ENCODE data around the gene NCOA1. TPM values are rescaled to one million over a fixed set of nuclear protein-coding genes. Genes with fewer than 3 reads are reported as not detected.
"Not testable (repeated sequence)": the region's sequence is repeated elsewhere in the genome, so short reads cannot be mapped to it uniquely, and the experiment has no call there.

The NCOA1 gene
- total RNA-seq, 2 donors from 2014 or later, result 34.9 to 58.3 TPM

- Histone ChIP-seq H3K27ac (no peak overlapping the region), H3K4me3 (no peak overlapping the region), H3K27me3 (replicated peaks; ENCODE audit: insufficient read depth) (no peaks in the 10 kb centered on the region), H3K4me1 (ENCODE audit: control insufficient read depth in 1 of 2, low read depth in 2 of 2) (no peaks in the 10 kb centered on the region), H3K36me3 (no peaks in the 10 kb centered on the region), H3K9me3 (no peaks in the 10 kb centered on the region)
- ATAC-seq (ENCODE audit: insufficient number of reproducible peaks, low FRiP score, low read depth), result no peak
- TF ChIP-seq, protein P1, sequence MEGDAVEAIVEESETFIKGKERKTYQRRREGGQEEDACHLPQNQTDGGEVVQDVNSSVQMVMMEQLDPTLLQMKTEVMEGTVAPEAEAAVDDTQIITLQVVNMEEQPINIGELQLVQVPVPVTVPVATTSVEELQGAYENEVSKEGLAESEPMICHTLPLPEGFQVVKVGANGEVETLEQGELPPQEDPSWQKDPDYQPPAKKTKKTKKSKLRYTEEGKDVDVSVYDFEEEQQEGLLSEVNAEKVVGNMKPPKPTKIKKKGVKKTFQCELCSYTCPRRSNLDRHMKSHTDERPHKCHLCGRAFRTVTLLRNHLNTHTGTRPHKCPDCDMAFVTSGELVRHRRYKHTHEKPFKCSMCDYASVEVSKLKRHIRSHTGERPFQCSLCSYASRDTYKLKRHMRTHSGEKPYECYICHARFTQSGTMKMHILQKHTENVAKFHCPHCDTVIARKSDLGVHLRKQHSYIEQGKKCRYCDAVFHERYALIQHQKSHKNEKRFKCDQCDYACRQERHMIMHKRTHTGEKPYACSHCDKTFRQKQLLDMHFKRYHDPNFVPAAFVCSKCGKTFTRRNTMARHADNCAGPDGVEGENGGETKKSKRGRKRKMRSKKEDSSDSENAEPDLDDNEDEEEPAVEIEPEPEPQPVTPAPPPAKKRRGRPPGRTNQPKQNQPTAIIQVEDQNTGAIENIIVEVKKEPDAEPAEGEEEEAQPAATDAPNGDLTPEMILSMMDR (IDR thresholded peaks at IDR 0.05), result no peak
- no peak for DNase-seq (ENCODE audit: low spot score)
Observed at GRCh38 chr2:24477229-24477628, 13.8 kb upstream of the NCOA1 start.

- DNase-seq (ENCODE audit: low spot score) (no peak), ATAC-seq (ENCODE audit: insufficient number of reproducible peaks, low FRiP score, low read depth) (no peak)
- H3K27me3 ChIP-seq (replicated peaks; ENCODE audit: insufficient read depth), result no peaks in the 10 kb centered on the region
- no peaks in the 10 kb centered on the region for H3K36me3 ChIP-seq
- H3K4me1 ChIP-seq (ENCODE audit: control insufficient read depth in 1 of 2, low read depth in 2 of 2), result no peaks in the 10 kb centered on the region
- no peak overlapping the region for H3K27ac ChIP-seq
- no peak overlapping the region for H3K4me3 ChIP-seq
- H3K9me3 ChIP-seq, result no peaks in the 10 kb centered on the region
- TF ChIP-seq, protein P1 (IDR thresholded peaks at IDR 0.05), result no peak
Observed at GRCh38 chr2:24478243-24478642, 12.8 kb upstream of the NCOA1 start.

DNA sequence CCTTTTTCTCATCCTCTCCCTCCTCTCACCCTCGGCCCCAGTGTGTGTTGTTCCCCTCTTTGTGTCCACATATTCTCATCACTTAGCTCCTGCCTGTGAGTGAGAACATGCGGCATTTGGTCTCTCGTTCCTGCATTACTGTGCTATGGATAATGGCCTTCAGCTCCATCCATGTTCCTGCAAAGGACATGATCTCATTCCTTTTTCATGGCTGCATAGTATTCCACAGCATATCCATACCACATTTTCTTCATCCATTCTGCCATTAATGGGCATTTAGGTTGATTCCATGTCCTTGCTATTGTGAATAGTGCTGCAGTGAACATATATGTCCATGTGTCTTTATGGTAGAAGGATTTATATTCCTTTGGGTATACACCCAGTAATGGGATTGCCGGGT is 10.8 kb upstream of the NCOA1 start:
- Histone ChIP-seq H3K4me1 (ENCODE audit: control insufficient read depth in 1 of 2, low read depth in 2 of 2) (no peaks in the 10 kb centered on the region), H3K27me3 (replicated peaks; ENCODE audit: insufficient read depth) (no peaks in the 10 kb centered on the region), H3K9me3 (no peaks in the 10 kb centered on the region), H3K27ac (no peak overlapping the region), H3K4me3 (no peak overlapping the region), H3K36me3 (no peaks in the 10 kb centered on the region)
- TF ChIP-seq, protein P1 (IDR thresholded peaks at IDR 0.05), result no peak
- no peak for ATAC-seq (ENCODE audit: insufficient number of reproducible peaks, low FRiP score, low read depth)
- no peak for DNase-seq (ENCODE audit: low spot score)

- Histone ChIP-seq H3K4me3 (no peak overlapping the region), H3K27me3 (replicated peaks; ENCODE audit: insufficient read depth) (no peaks in the 10 kb centered on the region), H3K36me3 (no peaks in the 10 kb centered on the region), H3K9me3 (no peaks in the 10 kb centered on the region), H3K4me1 (ENCODE audit: control insufficient read depth in 1 of 2, low read depth in 2 of 2) (no peaks in the 10 kb centered on the region), H3K27ac (no peak overlapping the region)
- no peak for ATAC-seq (ENCODE audit: insufficient number of reproducible peaks, low FRiP score, low read depth)
- TF ChIP-seq, protein P1 (IDR thresholded peaks at IDR 0.05), result no peak
- no peak for DNase-seq (ENCODE audit: low spot score)
Observed at GRCh38 chr2:24482251-24482971, 8.6 kb upstream of the NCOA1 start.

DNA sequence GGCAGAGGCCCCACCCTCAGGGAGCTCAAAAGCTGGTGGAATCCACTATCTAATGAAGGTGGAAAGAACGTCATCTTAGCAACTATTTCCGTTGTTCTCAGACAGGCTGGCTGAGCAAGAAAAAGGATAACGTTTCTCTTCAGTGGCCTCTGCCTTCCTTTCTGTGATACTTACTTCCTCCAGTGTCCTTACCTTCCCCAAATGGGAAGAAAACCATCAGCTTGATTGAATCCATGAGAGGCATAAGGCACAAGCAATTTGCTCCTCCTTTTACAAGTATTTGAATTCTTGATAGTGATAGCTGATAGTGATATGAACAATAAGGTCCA is 8.1 kb upstream of the NCOA1 start:
- Histone ChIP-seq H3K4me3 (no peak overlapping the region), H3K27me3 (replicated peaks; ENCODE audit: insufficient read depth) (no peaks in the 10 kb centered on the region), H3K36me3 (no peaks in the 10 kb centered on the region), H3K9me3 (no peaks in the 10 kb centered on the region), H3K27ac (no peak overlapping the region), H3K4me1 (ENCODE audit: control insufficient read depth in 1 of 2, low read depth in 2 of 2) (no peaks in the 10 kb centered on the region)
- ATAC-seq (ENCODE audit: insufficient number of reproducible peaks, low FRiP score, low read depth) (no peak), DNase-seq (ENCODE audit: low spot score) (no peak)
- TF ChIP-seq, protein P1 (IDR thresholded peaks at IDR 0.05), result no peak

- H3K4me1 ChIP-seq (ENCODE audit: control insufficient read depth in 1 of 2, low read depth in 2 of 2); H3K27ac ChIP-seq; H3K9me3 ChIP-seq; DNase-seq (ENCODE audit: low spot score); H3K27me3 ChIP-seq (replicated peaks; ENCODE audit: insufficient read depth); ATAC-seq (ENCODE audit: insufficient number of reproducible peaks, low FRiP score, low read depth); H3K4me3 ChIP-seq; H3K36me3 ChIP-seq: not testable (repeated sequence)
Observed at GRCh38 chr2:24484677-24485076, 6.4 kb upstream of the NCOA1 start.
